ENCODE measurements around the gene KBTBD8.

Gene KBTBD8

GRCh38 chr3:67028001-67028784, 30.1 kb downstream of the KBTBD8 start:
- no peak overlapping the region for H3K4me3 ChIP-seq (ENCODE audit: control insufficient read depth, low read depth, low read length)
- no peak for DNase-seq (ENCODE audit: low read depth)
- TF ChIP-seq CTCF (IDR thresholded peaks at IDR 0.05; ENCODE audit: control insufficient read depth, insufficient read depth, low read depth, low read length, missing control alignments): no peak

GRCh38 chr3:67030785-67031740, 33.0 kb downstream of the KBTBD8 start:
- H3K4me3 ChIP-seq (ENCODE audit: control insufficient read depth, low read depth, low read length): no peak overlapping the region
- no peak for DNase-seq (ENCODE audit: low read depth)
- TF ChIP-seq CTCF (IDR thresholded peaks at IDR 0.05; ENCODE audit: control insufficient read depth, insufficient read depth, low read depth, low read length, missing control alignments): no peak

- no peak for TF ChIP-seq CTCF (IDR thresholded peaks at IDR 0.05; ENCODE audit: control insufficient read depth, insufficient read depth, low read depth, low read length, missing control alignments)
- DNase-seq (ENCODE audit: low read depth): no peak
- no peak overlapping the region for H3K4me3 ChIP-seq (ENCODE audit: control insufficient read depth, low read depth, low read length)
Measured at GRCh38 chr3:67031986-67032385, 33.9 kb downstream of the KBTBD8 start.

DNA sequence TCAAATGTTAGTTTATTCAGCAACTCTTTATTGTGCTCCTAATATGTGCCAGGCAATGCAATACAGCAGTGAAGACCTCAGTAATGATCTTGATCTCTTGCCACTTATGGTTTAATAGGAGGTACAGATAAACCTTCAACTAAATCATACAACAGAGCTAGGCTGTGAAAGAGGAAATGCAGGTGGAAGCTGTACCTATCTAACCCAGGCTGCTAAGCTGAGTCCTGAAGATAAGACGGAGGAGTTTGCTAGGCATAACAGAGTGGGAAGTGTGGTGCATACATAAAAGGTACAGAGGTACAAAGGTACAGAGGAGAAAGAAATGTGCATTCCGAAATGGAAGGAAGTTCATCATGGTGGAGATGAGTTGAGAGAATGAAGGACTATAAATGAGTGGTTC, 35.0 kb downstream of the KBTBD8 start:
- no peak for TF ChIP-seq CTCF (IDR thresholded peaks at IDR 0.05; ENCODE audit: control insufficient read depth, insufficient read depth, low read depth, low read length, missing control alignments)
- DNase-seq (ENCODE audit: low read depth): no peak

GRCh38 chr3:67034371-67034770, 36.3 kb downstream of the KBTBD8 start:
- no peak for DNase-seq (ENCODE audit: low read depth)
- TF ChIP-seq CTCF (IDR thresholded peaks at IDR 0.05; ENCODE audit: control insufficient read depth, insufficient read depth, low read depth, low read length, missing control alignments): no peak
- H3K4me3 ChIP-seq (ENCODE audit: control insufficient read depth, low read depth, low read length): no peak overlapping the region

More for the DNA sequence above, 35.0 kb downstream of the KBTBD8 start:
- no peak overlapping the region for H3K4me3 ChIP-seq (ENCODE audit: control insufficient read depth, low read depth, low read length)

DNA sequence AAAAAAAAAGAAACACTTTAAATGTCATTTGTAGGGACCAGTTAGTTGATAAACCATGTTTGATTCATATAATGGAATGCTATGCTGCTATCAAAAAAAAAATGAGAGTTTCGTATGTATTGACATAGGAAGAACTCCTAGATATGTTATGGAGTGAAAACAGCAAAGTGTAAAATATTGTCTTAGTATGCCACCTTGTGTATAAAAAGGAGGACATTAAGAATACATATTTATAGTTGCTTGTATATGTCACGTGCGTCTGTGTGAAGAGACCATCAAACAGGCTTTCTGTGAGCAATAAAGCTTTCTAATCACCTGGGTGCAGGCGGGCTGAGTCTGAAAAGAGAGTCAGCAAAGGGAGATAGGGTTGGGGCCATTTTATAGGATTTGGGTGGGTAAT, 39.5 kb downstream of the KBTBD8 start:
- no peak for TF ChIP-seq CTCF (IDR thresholded peaks at IDR 0.05; ENCODE audit: control insufficient read depth, insufficient read depth, low read depth, low read length, missing control alignments)
- DNase-seq (ENCODE audit: low read depth): no peak

More for the DNA sequence above, 39.5 kb downstream of the KBTBD8 start:
- H3K4me3 ChIP-seq (ENCODE audit: control insufficient read depth, low read depth, low read length): no peak overlapping the region

Measured in AG09309 (cell line).